ENCODE measurements around the gene SLC8A2. TPM values are rescaled to one million over a fixed set of nuclear protein-coding genes. Genes with fewer than 3 reads are reported as not detected.

The SLC8A2 gene
- total RNA-seq, 1 donor from 2014 or later, result 0.30 TPM

DNA sequence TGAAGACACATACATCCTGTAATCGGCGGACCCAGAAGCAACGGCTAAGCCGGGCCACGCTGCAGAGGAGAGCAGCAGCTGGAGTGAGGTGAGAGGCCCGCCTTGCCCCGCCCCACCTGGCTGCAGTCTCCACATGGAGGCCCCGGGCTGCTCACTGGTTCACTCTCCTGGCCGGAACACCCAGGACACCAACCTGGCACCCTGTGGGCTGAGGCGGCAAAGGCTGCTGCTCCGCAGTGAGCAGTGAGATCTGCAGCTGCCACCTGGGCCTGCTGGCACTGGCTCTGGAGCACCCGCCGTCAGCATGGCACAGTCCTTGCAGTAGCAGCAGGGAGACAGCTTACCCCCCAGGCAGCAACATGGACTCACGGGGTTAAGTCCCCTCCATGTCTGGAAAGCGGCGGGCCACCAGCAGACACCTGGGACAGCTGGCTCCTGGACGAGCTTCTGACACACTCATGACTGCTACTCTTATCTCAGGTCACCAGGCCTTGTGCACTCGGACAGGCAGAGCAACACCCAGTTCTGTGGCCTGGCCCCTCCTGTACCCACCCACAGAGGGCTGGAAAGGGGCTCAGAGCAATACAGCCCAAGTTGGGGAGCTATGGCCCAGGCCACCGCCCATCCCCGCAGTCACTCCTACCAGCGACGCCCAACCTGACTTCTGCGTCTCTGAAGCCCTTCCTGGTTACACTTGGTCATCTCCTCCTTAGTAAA, 25.5 kb upstream of the SLC8A2 start:
- Histone ChIP-seq H3K4me3 (no peak overlapping the region), H3K27ac (replicated peaks) (peak overlapping the region; percentile 39), H3K27me3 (ENCODE audit: low read depth) (no peaks in the 10 kb centered on the region), H3K9me3 (replicated peaks) (no peaks in the 10 kb centered on the region), H3K4me1 (peaks cover 73% of the 10 kb centered on the region), H3K36me3 (peaks cover 72% of the 10 kb centered on the region)
- no peak for DNase-seq
- intact Hi-C loops (cut with micrococcal nuclease), result no loop called here
- TF ChIP-seq, protein P1, sequence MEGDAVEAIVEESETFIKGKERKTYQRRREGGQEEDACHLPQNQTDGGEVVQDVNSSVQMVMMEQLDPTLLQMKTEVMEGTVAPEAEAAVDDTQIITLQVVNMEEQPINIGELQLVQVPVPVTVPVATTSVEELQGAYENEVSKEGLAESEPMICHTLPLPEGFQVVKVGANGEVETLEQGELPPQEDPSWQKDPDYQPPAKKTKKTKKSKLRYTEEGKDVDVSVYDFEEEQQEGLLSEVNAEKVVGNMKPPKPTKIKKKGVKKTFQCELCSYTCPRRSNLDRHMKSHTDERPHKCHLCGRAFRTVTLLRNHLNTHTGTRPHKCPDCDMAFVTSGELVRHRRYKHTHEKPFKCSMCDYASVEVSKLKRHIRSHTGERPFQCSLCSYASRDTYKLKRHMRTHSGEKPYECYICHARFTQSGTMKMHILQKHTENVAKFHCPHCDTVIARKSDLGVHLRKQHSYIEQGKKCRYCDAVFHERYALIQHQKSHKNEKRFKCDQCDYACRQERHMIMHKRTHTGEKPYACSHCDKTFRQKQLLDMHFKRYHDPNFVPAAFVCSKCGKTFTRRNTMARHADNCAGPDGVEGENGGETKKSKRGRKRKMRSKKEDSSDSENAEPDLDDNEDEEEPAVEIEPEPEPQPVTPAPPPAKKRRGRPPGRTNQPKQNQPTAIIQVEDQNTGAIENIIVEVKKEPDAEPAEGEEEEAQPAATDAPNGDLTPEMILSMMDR (IDR thresholded peaks at IDR 0.05; ENCODE audit: borderline replicate concordance), result no peak

DNA sequence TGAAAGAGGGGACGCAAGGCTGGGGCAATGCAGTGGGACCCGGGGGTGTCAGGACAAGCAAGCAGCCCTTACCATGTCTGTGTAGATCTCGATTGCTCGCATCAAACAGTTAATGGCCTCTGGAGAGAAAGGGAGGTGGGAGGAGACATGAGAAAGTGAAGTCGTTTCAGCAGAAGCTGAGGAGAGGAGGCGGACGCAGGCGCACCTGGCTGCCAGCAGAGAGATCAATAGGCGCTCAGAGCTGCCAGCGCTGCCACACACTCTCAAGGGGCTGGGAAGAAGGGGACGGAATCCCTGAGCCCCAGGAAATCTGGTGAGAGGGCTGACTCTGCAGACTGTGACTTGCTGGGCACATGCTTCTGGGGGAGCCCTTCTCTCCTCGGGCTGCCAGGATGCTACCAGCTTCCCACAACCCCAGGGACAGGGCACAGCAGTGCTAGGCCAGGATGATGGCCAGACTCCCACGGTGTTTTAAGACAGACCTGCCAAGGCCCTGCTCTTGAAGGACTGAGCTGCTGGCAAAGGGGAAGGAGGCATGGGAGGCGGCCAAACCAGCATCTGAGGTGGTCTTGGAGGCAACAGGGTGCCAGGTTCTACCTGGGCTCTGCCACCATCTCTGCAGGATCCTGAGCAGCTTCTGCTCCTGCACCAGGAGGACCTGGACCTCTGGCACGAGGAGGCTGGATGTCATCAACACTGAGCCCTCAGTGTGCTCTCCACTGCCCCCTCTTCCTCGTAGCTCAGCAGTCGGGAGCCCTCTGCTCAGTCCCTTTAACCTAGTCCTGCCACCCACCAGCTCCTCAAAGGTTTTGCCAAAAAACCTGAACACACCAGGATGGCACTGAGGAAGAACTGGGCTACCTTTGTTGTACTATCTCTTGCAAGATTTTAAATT, 24.0 kb upstream of the SLC8A2 start:
- H3K36me3 ChIP-seq, result peaks cover 75% of the 10 kb centered on the region
- H3K27ac ChIP-seq (replicated peaks), result no peak overlapping the region

DNA sequence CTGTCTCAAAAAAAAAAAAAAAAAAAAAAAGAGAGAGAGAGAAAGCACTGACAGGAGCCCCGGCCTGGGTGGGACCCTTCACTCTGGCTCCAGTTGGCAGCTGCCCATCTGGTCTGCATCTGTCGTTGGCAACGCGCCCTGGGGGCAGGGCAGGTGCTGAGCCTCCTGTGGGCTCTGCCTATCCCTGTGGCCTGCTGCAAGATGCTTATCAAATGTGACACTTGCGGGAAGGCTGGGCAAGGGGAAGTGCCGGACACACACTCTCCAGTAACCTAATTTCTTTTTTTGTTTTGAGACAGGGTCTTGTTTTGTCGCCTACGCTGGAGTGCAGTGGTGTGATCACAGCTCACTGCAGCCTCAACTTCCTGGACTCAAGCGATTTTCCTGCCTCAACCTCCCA, 23.0 kb upstream of the SLC8A2 start:
- DNase-seq, result no peak
- H3K27ac ChIP-seq (replicated peaks), result peak overlapping the region; percentile 75
- no peak overlapping the region for H3K4me3 ChIP-seq
- peaks cover 65% of the 10 kb centered on the region for H3K4me1 ChIP-seq
- intact Hi-C loops (cut with micrococcal nuclease), result no loop called here
- peaks cover 70% of the 10 kb centered on the region for H3K36me3 ChIP-seq
- H3K27me3 ChIP-seq (ENCODE audit: low read depth), result no peaks in the 10 kb centered on the region
- no peaks in the 10 kb centered on the region for H3K9me3 ChIP-seq (replicated peaks)
- TF ChIP-seq, protein P1 (IDR thresholded peaks at IDR 0.05; ENCODE audit: borderline replicate concordance), result no peak

More for the DNA sequence above, 24.0 kb upstream of the SLC8A2 start:
- Histone ChIP-seq H3K27me3 (ENCODE audit: low read depth) (no peaks in the 10 kb centered on the region), H3K9me3 (replicated peaks) (no peaks in the 10 kb centered on the region), H3K4me1 (peaks cover 65% of the 10 kb centered on the region), H3K4me3 (no peak overlapping the region)
- intact Hi-C loops (cut with micrococcal nuclease), result no loop called here
- no peak for DNase-seq
- TF ChIP-seq, protein P1 (IDR thresholded peaks at IDR 0.05; ENCODE audit: borderline replicate concordance), result no peak

DNA sequence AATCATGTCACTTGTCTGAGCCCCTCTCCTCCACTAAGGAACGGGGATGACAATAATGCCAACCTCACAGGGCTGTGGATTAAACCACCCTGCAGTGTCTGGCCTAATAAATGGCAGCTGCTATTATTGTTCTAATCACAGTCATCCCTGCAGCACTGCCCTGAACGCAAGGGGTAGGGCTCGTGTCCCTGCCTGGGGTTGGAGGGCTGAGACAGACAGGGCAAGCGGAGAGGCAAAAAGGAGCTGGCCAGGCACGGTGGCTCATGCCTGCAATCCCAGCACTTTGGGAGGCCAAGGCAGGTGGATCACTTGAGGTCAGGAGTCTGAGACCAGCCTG, 22.5 kb upstream of the SLC8A2 start:
- Histone ChIP-seq H3K9me3 (replicated peaks) (no peaks in the 10 kb centered on the region), H3K27me3 (ENCODE audit: low read depth) (no peaks in the 10 kb centered on the region), H3K4me1 (peaks cover 61% of the 10 kb centered on the region), H3K36me3 (peaks cover 71% of the 10 kb centered on the region), H3K27ac (replicated peaks) (peak overlapping the region; percentile 75), H3K4me3 (no peak overlapping the region)
- no peak for DNase-seq
- TF ChIP-seq, protein P1 (IDR thresholded peaks at IDR 0.05; ENCODE audit: borderline replicate concordance), result no peak
- intact Hi-C loops (cut with micrococcal nuclease), result no loop called here

DNA sequence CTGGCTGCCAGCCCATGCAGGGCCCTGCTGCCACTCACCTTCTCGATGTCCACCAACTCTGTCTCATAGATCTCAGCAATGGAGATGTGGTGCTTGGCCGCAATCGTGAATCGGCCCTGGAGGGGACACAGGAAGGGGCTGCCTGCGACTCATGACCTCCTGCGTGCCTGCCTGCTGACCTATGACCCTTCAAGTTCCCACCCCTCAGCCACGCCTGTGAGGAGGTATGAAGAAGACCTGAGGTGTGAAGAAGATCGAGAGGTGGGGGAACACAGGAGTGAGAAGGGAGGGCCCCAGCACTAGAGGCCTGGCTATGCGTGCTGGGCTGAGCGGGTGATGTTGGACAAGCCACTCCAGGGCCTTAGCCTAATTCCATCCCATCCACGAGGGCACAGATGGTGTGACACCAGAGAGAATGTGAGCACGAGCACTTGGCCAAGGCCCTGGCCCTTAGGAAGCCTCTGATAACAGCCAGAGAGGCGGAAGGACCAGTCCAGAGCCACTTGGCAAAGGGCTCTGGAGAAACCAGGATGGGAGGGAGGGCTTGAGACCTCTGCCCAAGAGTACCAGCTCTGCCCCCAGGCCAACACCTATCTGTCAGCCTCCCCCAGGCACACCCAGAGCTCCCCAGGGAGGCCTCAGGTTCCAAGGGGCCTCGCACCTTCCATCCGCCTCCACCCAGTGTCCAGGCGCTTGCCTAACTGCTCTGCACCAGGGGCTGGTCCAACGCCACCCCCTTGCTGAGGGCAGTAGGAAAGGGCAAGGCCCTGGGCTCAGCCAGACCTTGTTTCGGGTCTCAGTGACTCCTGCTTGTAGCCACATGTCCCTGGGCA, 21.9 kb upstream of the SLC8A2 start:
- intact Hi-C loops (cut with micrococcal nuclease), result no loop called here
- Histone ChIP-seq H3K27me3 (ENCODE audit: low read depth) (no peaks in the 10 kb centered on the region), H3K36me3 (peaks cover 66% of the 10 kb centered on the region), H3K4me1 (peaks cover 55% of the 10 kb centered on the region), H3K4me3 (no peak overlapping the region), H3K27ac (replicated peaks) (peak overlapping the region; percentile 75), H3K9me3 (replicated peaks) (no peaks in the 10 kb centered on the region)
- TF ChIP-seq, protein P1 (IDR thresholded peaks at IDR 0.05; ENCODE audit: borderline replicate concordance), result no peak
- peak; percentile 59 for DNase-seq
